Measurements from ENCODE around the gene MAN1A2. TPM values are rescaled to one million over a fixed set of nuclear protein-coding genes. Genes with fewer than 3 reads are reported as not detected.

MAN1A2 gene
- total and polyA plus RNA-seq, 9 of the 15 experiments (the other 6 are each of a cell fraction or from before 2014, with no cell fraction given), result 4.2 to 38.4 (median 18.7) TPM

- TF ChIP-seq ESRRB (CRISPR knock-in tag; IDR thresholded peaks at IDR 0.05; ENCODE audit: borderline replicate concordance) (no peak), HMGN3 (IDR thresholded peaks at IDR 0.05; ENCODE audit: borderline replicate concordance, extremely low read depth, insufficient read length, low read depth, low read length) (no peak), NR4A1 (CRISPR knock-in tag; IDR thresholded peaks at IDR 0.05) (no peak), NR4A1 (tag; IDR thresholded peaks at IDR 0.05) (no peak), ZNF398 (CRISPR knock-in tag; IDR thresholded peaks at IDR 0.05) (no peak), DLX4 (CRISPR knock-in tag; IDR thresholded peaks at IDR 0.05) (no peak), MAFF (IDR thresholded peaks at IDR 0.05; ENCODE audit: low read length) (peak; percentile 23; the same call in 1 of the 2 replicates), CTBP1 (IDR thresholded peaks at IDR 0.05; ENCODE audit: borderline replicate concordance) (peak; percentile 26; the same call in 1 of the 2 replicates), SMAD2 (IDR thresholded peaks at IDR 0.05; ENCODE audit: low read depth, low read length) (no peak), NFE2 (IDR thresholded peaks at IDR 0.05; ENCODE audit: low read depth) (0 out of 2 replicates have a peak, but pooled peaks have one; percentile 32), HNRNPL (IDR thresholded peaks at IDR 0.05; ENCODE audit: low read depth, low read length) (no peak), JUNB (CRISPR knock-in tag; conservative IDR thresholded peaks at IDR 0.05) (0 out of 2 replicates have a peak, but pooled peaks have one; percentile 30), FUS (optimal IDR thresholded peaks at IDR 0.05; ENCODE audit: low read depth, low read length) (no peak), ZBTB5 (IDR thresholded peaks at IDR 0.05) (no peak), ILK (tag; IDR thresholded peaks at IDR 0.05; ENCODE audit: borderline replicate concordance, low read depth) (no peak), BHLHE40 (IDR thresholded peaks at IDR 0.05; ENCODE audit: low read length) (peak; percentile 37; the same call in 1 of the 2 replicates), NFRKB (IDR thresholded peaks at IDR 0.05; ENCODE audit: low read depth) (0 out of 2 replicates have a peak, but pooled peaks have one; percentile 43), RBM39 (optimal IDR thresholded peaks at IDR 0.05; ENCODE audit: low read depth, low read length) (no peak), MCM5 (IDR thresholded peaks at IDR 0.05; ENCODE audit: low read depth) (no peak), ZNF589 (CRISPR knock-in tag; IDR thresholded peaks at IDR 0.05; ENCODE audit: low read depth) (0 out of 2 replicates have a peak, but pooled peaks have one; percentile 75), GABPB1 (CRISPR knock-in tag; IDR thresholded peaks at IDR 0.05) (no peak), ETV1 (tag; conservative IDR thresholded peaks at IDR 0.05; ENCODE audit: low read depth) (0 out of 2 replicates have a peak, but pooled peaks have one; percentile 21), FOXK2 (conservative IDR thresholded peaks at IDR 0.05 in 1 of 2, IDR thresholded peaks at IDR 0.05 in 1 of 2; ENCODE audit: low read depth in 2 of 2) (peak; percentile 35; a peak in 1 of 4 replicates), FOXK1 (CRISPR knock-in tag; IDR thresholded peaks at IDR 0.05; ENCODE audit: borderline replicate concordance) (no peak), IRF2 (CRISPR knock-in tag; IDR thresholded peaks at IDR 0.05) (no peak), MAFK (IDR thresholded peaks at IDR 0.05; ENCODE audit: low read length) (no peak)
Observed at GRCh38 chr1:117363571-117364048, 3.6 kb upstream of the MAN1A2 start (continued).

All from K562 (cell line).